WTC11 (cell line): Measurements from ENCODE around the gene PRSS8. TPM values are rescaled to one million over a fixed set of nuclear protein-coding genes. Genes with fewer than 3 reads are reported as not detected.
A peak's percentile ranks its signal among the peaks of the same experiment; 100 is the strongest.

Experiments used
- ATAC-seq: fragments of 200-7000 bp; cut with Tn5 transposase; 2 replicates; pipeline ENCODE4 v1.10.0; 2021; ENCODE audit warnings: mild to moderate bottlenecking, moderate library complexity
- CTCF ChIA-PET: fragments of 300-600 bp; sonication (Branson Sonifier 250); formaldehyde crosslinking; loops from one replicate; lab custom pipeline; 2021; ENCODE audit warnings: antibody characterized with exemption; lab: Charles Lee
- POLR2A ChIA-PET: fragments of 350-600 bp; sonication (Branson Sonifier 250); formaldehyde crosslinking; loops from one replicate; lab custom pipeline; 2021; ENCODE audit warnings: antibody characterized with exemption; lab: Charles Lee
- DNase-seq: peaks from one replicate; pipeline ENCODE4 v3.0.0; 2021; ENCODE audit warnings: low spot score
- H3K27ac Mint-ChIP-seq: 2 replicates; pipeline ENCODE4 v1.8.0; 2021; ENCODE audit warnings: mixed read lengths
- H3K27me3 Mint-ChIP-seq: 2 replicates; pipeline ENCODE4 v1.8.0; 2021; ENCODE audit warnings: low read depth, mild to moderate bottlenecking, moderate library complexity, mixed read lengths
- H3K36me3 Mint-ChIP-seq: 2 replicates; pipeline ENCODE4 v1.8.0; 2021; ENCODE audit warnings: mixed read lengths
- H3K4me1 Mint-ChIP-seq: 2 replicates; pipeline ENCODE4 v1.8.0; 2022; ENCODE audit warnings: mixed read lengths
- H3K4me3 Mint-ChIP-seq: 2 replicates; pipeline ENCODE4 v1.8.0; 2021; ENCODE audit warnings: mild to moderate bottlenecking, moderate library complexity, mixed read lengths
- H3K9me3 Mint-ChIP-seq: 2 replicates; pipeline ENCODE4 v1.8.0; 2021; ENCODE audit warnings: mixed read lengths
- CREM ChIP-seq: sonication (generic); formaldehyde crosslinking; IDR thresholded peaks from 2 replicates; pipeline ENCODE4 v1.8.1; 2022; ENCODE audit warnings: mild to moderate bottlenecking, missing genetic modification reagents, moderate library complexity
- GRHL2 ChIP-seq: fragments of 250-450 bp; sonication (Bioruptor Pico); IDR thresholded peaks from 2 replicates; pipeline ENCODE4 v1.8.0; 2022; ENCODE audit warnings: mild to moderate bottlenecking, moderate library complexity; ENCODE audit not compliant: insufficient replicate concordance, severe bottlenecking
- IRF2 ChIP-seq: sonication (generic); formaldehyde crosslinking; IDR thresholded peaks from 2 replicates; pipeline ENCODE4 v1.8.0; 2022; ENCODE audit warnings: low read depth, missing genetic modification reagents, borderline replicate concordance
- KAT7 ChIP-seq: sonication (generic); formaldehyde crosslinking; IDR thresholded peaks from 2 replicates; pipeline ENCODE4 v1.8.1; 2023; ENCODE audit warnings: missing genetic modification reagents, mild to moderate bottlenecking, borderline replicate concordance
- MYBL2 ChIP-seq: sonication (generic); formaldehyde crosslinking; IDR thresholded peaks from 2 replicates; pipeline ENCODE4 v1.8.1; 2023; ENCODE audit warnings: mild to moderate bottlenecking, moderate library complexity, missing genetic modification reagents
- NFATC4 ChIP-seq: fragments of 250-450 bp; sonication (Bioruptor Pico); IDR thresholded peaks from 2 replicates; pipeline ENCODE4 v1.9.0; 2021; ENCODE audit warnings: mild to moderate bottlenecking
- RELA ChIP-seq: sonication (generic); formaldehyde crosslinking; IDR thresholded peaks from 2 replicates; pipeline ENCODE4 v1.8.1; 2022; ENCODE audit warnings: missing genetic modification reagents, mild to moderate bottlenecking, borderline replicate concordance
- SMAD4 ChIP-seq: sonication (generic); formaldehyde crosslinking; IDR thresholded peaks from 2 replicates; pipeline ENCODE4 v1.8.0; 2022; ENCODE audit warnings: mild to moderate bottlenecking, missing genetic modification reagents
- TEAD4 ChIP-seq: sonication (generic); formaldehyde crosslinking; IDR thresholded peaks from 2 replicates; pipeline ENCODE4 v1.8.0; 2022; ENCODE audit warnings: mild to moderate bottlenecking, missing genetic modification reagents
- USF1 ChIP-seq: sonication (generic); formaldehyde crosslinking; IDR thresholded peaks from 2 replicates; pipeline ENCODE4 v1.8.0; 2022; ENCODE audit warnings: mild to moderate bottlenecking, missing genetic modification reagents
- USF2 ChIP-seq: sonication (generic); formaldehyde crosslinking; IDR thresholded peaks from 2 replicates; pipeline ENCODE4 v1.8.1; 2023; ENCODE audit warnings: mild to moderate bottlenecking, missing genetic modification reagents, moderate library complexity
- ZBTB21 ChIP-seq: sonication (generic); formaldehyde crosslinking; IDR thresholded peaks from 2 replicates; pipeline ENCODE4 v1.8.1; 2023; ENCODE audit warnings: mild to moderate bottlenecking, missing genetic modification reagents, borderline replicate concordance
- ZNF317 ChIP-seq: sonication (generic); formaldehyde crosslinking; IDR thresholded peaks from 2 replicates; pipeline ENCODE4 v1.8.1; 2023; ENCODE audit warnings: low read depth, mild to moderate bottlenecking, moderate library complexity, missing genetic modification reagents, borderline replicate concordance
- total RNA-seq: library from RNA; stranded (reverse); gene quantifications from 3 replicates; pipeline ENCODE4 v1.2.3, GENCODE V29; 2021
- TF ChIP-seq, protein P1 (sequence below): sonication (generic); formaldehyde crosslinking; IDR thresholded peaks from 2 replicates; pipeline ENCODE4 v1.8.0; 2022; ENCODE audit warnings: missing genetic modification reagents
- TF ChIP-seq, protein P2 (sequence below): sonication (generic); formaldehyde crosslinking; IDR thresholded peaks from 2 replicates; pipeline ENCODE4 v1.8.0; 2022; ENCODE audit warnings: mild to moderate bottlenecking, missing genetic modification reagents
- TF ChIP-seq, protein P3 (sequence below): sonication (generic); formaldehyde crosslinking; IDR thresholded peaks from 2 replicates; pipeline ENCODE4 v1.8.0; 2023; ENCODE audit warnings: missing genetic modification reagents, mild to moderate bottlenecking, borderline replicate concordance
- TF ChIP-seq, protein P4 (sequence below): sonication (generic); formaldehyde crosslinking; IDR thresholded peaks from 2 replicates; pipeline ENCODE4 v1.8.1; 2023; ENCODE audit warnings: mild to moderate bottlenecking, missing genetic modification reagents

The PRSS8 gene
- total RNA-seq, 1 experiment from 2014 or later: 78.8 TPM

DNA sequence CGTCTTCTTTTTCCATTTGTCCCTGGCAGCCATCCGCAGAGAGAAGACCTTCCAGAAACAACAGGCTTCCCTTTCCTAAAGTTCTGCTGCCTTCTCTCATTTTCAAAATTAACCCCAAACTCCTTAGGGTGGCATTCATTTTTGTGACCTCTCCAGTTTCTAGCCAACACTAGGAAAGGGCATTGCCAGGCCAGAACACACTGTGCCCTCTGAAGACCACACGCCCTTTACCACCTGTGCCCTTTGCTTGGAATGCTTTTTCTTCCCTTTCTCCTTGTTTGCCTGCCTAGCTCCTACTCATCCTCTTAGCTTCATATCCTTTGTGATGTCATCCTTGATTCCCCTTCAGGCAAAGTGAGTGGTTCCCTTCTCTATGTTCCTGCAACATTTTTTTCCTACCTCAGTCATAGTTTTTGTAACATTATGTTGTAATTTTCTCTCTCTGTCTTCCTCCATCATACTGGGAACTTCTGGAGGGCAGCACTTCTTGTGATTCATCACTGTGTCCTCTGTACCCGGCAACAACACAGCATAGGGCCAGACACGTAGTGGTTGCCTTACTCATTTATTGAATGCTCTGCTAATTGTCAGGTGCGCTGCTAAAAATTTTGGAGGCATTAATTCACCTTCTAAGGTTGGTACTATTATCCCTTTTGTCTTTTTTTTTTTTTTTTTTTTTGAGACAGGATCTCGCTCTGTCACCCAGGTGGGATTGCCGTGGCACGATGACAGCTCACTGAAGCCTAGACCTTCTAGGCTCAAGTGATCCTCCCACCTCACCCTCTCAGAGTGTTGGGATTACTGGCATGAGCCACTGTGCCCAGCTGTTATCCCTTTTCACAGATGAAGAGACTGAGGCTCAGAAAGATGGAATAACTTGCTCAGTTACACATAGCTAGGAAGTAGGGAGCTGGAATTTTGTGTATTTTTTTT lies 17.0 kb downstream of the PRSS8 start:
- DNase-seq: no peak
- Mint-ChIP-seq H3K27me3 (no peaks in the 10 kb centered on the region), H3K36me3 (peaks cover 31% of the 10 kb centered on the region), H3K9me3 (no peaks in the 10 kb centered on the region), H3K27ac (peak overlapping the region; percentile 80), H3K4me1 (peaks cover 16% of the 10 kb centered on the region), H3K4me3 (peak overlapping the region; percentile 83)
- TF ChIP-seq ZBTB21: no peak
- no peak for TF ChIP-seq IRF2
- TF ChIP-seq NFATC4 (CRISPR knock-in tag): no peak
- no peak for TF ChIP-seq KAT7
- ATAC-seq: no peak
- CTCF ChIA-PET: interaction anchor here (0.6 to 2.9 kb wide), 19 partner anchors 9 to 337 kb away, joined by 3 to 58 read pairs (median 5); partner anchors contain the start of genes FUS, HSD3B7, PRSS8 and PYDC1
- POLR2A ChIA-PET: interaction anchor here (0.8 to 2.1 kb wide), 12 partner anchors 9 to 154 kb away, joined by 3 to 37 read pairs (median 6); partner anchors contain the start of genes FUS, PRSS8, PYCARD and TRIM72

DNA sequence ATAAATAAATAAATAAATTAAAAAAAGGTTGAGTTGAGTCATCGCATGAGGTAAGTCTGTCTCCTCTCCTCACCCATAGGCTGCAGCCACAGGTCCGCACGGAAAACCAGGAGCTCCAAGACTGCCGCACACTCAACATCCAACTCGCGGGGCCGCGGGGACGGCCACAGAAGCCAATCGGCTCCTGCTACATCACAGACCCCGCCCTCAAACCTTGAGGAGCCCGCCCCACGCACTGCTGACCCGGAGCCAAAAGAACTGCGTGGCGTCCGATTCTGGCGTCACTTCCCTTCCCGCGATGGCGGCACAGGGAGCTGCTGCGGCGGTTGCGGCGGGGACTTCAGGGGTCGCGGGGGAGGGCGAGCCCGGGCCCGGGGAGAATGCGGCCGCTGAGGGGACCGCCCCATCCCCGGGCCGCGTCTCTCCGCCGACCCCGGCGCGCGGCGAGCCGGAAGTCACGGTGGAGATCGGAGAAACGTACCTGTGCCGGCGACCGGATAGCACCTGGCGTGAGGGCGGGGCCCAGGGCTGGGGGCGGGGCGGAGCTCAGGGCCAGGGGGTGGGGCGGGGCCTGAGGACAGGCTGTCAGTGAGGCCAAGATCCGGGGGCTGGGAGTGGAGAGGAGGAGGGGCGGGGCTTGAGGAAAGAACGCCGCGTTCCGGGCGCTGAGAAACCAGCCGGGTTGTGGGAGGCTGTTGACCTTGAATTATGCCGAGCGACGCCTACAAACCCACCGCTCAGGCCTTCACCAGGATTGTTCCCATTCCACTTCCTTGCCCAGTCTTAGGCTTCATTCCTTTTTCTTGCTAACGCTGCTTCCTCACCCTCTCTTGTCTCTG lies 17.9 kb downstream of the PRSS8 start, which contains the start of gene KAT8:
Gene KAT8, plus strand, starts transcription at position 281 of the 839 bp plus-strand sequence. Its CDS starts 18 bp downstream, at position 299.
- peak within 1 kb of the TSS; percentile 83 for H3K4me3 Mint-ChIP-seq
- no peaks in the 10 kb centered on the region for H3K9me3 Mint-ChIP-seq
- H3K4me1 Mint-ChIP-seq: peaks cover 16% of the 10 kb centered on the region
- peaks cover 33% of the 10 kb centered on the region for H3K36me3 Mint-ChIP-seq
- peak within 1 kb of the TSS; percentile 80 for H3K27ac Mint-ChIP-seq
- DNase-seq (peak; percentile 96), ATAC-seq (peak; percentile 93)
- CTCF ChIA-PET: interaction anchor here (0.6 to 2.9 kb wide), 28 partner anchors 9 to 338 kb away, joined by 3 to 58 read pairs (median 4); partner anchors contain the start of genes FUS, HSD3B7, PRSS8 and PYCARD
- POLR2A ChIA-PET: interaction anchor here (0.6 to 2.1 kb wide), 22 partner anchors 8 to 342 kb away, joined by 3 to 37 read pairs (median 4); partner anchors contain the start of genes FUS, PRSS8, PYCARD and TRIM72
- H3K27me3 Mint-ChIP-seq: no peaks in the 10 kb centered on the region
- TF ChIP-seq, protein P1, sequence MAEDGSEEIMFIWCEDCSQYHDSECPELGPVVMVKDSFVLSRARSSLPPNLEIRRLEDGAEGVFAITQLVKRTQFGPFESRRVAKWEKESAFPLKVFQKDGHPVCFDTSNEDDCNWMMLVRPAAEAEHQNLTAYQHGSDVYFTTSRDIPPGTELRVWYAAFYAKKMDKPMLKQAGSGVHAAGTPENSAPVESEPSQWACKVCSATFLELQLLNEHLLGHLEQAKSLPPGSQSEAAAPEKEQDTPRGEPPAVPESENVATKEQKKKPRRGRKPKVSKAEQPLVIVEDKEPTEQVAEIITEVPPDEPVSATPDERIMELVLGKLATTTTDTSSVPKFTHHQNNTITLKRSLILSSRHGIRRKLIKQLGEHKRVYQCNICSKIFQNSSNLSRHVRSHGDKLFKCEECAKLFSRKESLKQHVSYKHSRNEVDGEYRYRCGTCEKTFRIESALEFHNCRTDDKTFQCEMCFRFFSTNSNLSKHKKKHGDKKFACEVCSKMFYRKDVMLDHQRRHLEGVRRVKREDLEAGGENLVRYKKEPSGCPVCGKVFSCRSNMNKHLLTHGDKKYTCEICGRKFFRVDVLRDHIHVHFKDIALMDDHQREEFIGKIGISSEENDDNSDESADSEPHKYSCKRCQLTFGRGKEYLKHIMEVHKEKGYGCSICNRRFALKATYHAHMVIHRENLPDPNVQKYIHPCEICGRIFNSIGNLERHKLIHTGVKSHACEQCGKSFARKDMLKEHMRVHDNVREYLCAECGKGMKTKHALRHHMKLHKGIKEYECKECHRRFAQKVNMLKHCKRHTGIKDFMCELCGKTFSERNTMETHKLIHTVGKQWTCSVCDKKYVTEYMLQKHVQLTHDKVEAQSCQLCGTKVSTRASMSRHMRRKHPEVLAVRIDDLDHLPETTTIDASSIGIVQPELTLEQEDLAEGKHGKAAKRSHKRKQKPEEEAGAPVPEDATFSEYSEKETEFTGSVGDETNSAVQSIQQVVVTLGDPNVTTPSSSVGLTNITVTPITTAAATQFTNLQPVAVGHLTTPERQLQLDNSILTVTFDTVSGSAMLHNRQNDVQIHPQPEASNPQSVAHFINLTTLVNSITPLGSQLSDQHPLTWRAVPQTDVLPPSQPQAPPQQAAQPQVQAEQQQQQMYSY (CRISPR knock-in tag): no peak
- TF ChIP-seq SMAD4 (CRISPR knock-in tag) (peak; percentile 45; the same call in 1 of the 2 replicates), ZNF317 (no peak), USF2 (CRISPR knock-in tag) (no peak; the same call in 1 of the 2 replicates), CREM (peak; percentile 97), GRHL2 (CRISPR knock-in tag) (no peak), TEAD4 (CRISPR knock-in tag) (no peak), USF1 (CRISPR knock-in tag) (peak; percentile 23; the same call in 1 of the 2 replicates), RELA (CRISPR knock-in tag) (no peak), MYBL2 (CRISPR knock-in tag) (no peak)
- TF ChIP-seq, protein P2, sequence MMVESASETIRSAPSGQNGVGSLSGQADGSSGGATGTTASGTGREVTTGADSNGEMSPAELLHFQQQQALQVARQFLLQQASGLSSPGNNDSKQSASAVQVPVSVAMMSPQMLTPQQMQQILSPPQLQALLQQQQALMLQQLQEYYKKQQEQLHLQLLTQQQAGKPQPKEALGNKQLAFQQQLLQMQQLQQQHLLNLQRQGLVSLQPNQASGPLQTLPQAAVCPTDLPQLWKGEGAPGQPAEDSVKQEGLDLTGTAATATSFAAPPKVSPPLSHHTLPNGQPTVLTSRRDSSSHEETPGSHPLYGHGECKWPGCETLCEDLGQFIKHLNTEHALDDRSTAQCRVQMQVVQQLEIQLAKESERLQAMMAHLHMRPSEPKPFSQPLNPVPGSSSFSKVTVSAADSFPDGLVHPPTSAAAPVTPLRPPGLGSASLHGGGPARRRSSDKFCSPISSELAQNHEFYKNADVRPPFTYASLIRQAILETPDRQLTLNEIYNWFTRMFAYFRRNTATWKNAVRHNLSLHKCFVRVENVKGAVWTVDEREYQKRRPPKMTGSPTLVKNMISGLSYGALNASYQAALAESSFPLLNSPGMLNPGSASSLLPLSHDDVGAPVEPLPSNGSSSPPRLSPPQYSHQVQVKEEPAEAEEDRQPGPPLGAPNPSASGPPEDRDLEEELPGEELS (CRISPR knock-in tag): peak; percentile 66; the same call in 1 of the 2 replicates
- TF ChIP-seq, protein P3, sequence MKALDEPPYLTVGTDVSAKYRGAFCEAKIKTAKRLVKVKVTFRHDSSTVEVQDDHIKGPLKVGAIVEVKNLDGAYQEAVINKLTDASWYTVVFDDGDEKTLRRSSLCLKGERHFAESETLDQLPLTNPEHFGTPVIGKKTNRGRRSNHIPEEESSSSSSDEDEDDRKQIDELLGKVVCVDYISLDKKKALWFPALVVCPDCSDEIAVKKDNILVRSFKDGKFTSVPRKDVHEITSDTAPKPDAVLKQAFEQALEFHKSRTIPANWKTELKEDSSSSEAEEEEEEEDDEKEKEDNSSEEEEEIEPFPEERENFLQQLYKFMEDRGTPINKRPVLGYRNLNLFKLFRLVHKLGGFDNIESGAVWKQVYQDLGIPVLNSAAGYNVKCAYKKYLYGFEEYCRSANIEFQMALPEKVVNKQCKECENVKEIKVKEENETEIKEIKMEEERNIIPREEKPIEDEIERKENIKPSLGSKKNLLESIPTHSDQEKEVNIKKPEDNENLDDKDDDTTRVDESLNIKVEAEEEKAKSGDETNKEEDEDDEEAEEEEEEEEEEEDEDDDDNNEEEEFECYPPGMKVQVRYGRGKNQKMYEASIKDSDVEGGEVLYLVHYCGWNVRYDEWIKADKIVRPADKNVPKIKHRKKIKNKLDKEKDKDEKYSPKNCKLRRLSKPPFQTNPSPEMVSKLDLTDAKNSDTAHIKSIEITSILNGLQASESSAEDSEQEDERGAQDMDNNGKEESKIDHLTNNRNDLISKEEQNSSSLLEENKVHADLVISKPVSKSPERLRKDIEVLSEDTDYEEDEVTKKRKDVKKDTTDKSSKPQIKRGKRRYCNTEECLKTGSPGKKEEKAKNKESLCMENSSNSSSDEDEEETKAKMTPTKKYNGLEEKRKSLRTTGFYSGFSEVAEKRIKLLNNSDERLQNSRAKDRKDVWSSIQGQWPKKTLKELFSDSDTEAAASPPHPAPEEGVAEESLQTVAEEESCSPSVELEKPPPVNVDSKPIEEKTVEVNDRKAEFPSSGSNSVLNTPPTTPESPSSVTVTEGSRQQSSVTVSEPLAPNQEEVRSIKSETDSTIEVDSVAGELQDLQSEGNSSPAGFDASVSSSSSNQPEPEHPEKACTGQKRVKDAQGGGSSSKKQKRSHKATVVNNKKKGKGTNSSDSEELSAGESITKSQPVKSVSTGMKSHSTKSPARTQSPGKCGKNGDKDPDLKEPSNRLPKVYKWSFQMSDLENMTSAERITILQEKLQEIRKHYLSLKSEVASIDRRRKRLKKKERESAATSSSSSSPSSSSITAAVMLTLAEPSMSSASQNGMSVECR (CRISPR knock-in tag): peak; percentile 72; the same call in 1 of the 2 replicates
- TF ChIP-seq, protein P4, sequence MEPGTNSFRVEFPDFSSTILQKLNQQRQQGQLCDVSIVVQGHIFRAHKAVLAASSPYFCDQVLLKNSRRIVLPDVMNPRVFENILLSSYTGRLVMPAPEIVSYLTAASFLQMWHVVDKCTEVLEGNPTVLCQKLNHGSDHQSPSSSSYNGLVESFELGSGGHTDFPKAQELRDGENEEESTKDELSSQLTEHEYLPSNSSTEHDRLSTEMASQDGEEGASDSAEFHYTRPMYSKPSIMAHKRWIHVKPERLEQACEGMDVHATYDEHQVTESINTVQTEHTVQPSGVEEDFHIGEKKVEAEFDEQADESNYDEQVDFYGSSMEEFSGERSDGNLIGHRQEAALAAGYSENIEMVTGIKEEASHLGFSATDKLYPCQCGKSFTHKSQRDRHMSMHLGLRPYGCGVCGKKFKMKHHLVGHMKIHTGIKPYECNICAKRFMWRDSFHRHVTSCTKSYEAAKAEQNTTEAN (CRISPR knock-in tag): peak; percentile 38; the same call in 1 of the 2 replicates
